Measurements from ENCODE around the gene LRP1B. TPM values are rescaled to one million over a fixed set of nuclear protein-coding genes. Genes with fewer than 3 reads are reported as not detected.

Gene LRP1B
- total and polyA plus RNA-seq, 2 donors (not counting 1 experiment from before 2014, with no cell fraction given), result not detected

DNA sequence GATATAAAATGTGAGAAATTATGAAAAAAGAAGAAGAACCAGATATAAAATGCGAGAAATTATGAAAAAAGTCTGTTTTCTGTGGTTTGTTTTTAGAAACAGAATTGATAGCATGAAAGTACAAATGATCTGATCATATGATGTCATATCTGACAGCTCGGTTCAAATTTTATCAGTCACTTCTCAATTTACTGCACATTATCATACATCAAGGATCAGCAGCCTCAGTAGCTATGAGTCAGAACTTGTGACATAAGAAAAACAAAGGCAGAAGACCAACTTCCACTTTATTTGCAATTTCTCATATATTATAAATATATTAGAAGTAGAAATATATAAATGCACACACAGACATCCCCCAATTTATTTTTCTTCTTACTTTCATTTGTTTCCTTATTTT, 634.0 kb downstream of the LRP1B start:
- WGBS (ENCODE audit: insufficient coverage), result no CpG with 5 or more reads among the region's 2 CpGs
- Mint-ChIP-seq H3K27me3 (no peaks in the 10 kb centered on the region), H3K4me1 (peaks cover 6% of the 10 kb centered on the region), H3K27ac (no peak overlapping the region), H3K4me3 (no peak overlapping the region), H3K9me3 (ENCODE audit: insufficient read depth) (no peaks in the 10 kb centered on the region)
- intact Hi-C loops (cut with micrococcal nuclease), result no loop called here
- no peaks in the 10 kb centered on the region for H3K27me3 ChIP-seq (replicated peaks in 1 of 4; ENCODE audit: control extremely low read depth in 1 of 4, control insufficient read depth in 3 of 4, insufficient read depth in 4 of 4, low read length in 3 of 4)
- ATAC-seq (ENCODE audit: low read depth) (no peak), DNase-seq (no peak)
- POLR2A ChIA-PET, result no interaction called here
- H4K20me1 ChIP-seq (ENCODE audit: control insufficient read depth, insufficient read depth, low read length, poor library complexity, severe bottlenecking), result no peaks in the 10 kb centered on the region
- no peak overlapping the region for H3K4me2 ChIP-seq (replicated peaks; ENCODE audit: low read depth, low read length, poor library complexity, severe bottlenecking)
- H3K9ac ChIP-seq (ENCODE audit: low read length), result no peak overlapping the region
- H3K9me3 ChIP-seq (ENCODE audit: control extremely low read depth in 1 of 3, control insufficient read depth in 2 of 3, insufficient read depth in 1 of 3, low read length in 2 of 3), result no peaks in the 10 kb centered on the region
- H3K4me1 ChIP-seq (ENCODE audit: control insufficient read depth in 2 of 2, insufficient read depth in 2 of 2, low read length in 2 of 2), result peaks cover 0 to 5% of the 10 kb centered on the region in 2 donors
- CTCF ChIA-PET, result no interaction called here
- H3K4me3 ChIP-seq (ENCODE audit: control extremely low read depth in 1 of 5, extremely low read depth in 1 of 5, insufficient read depth in 1 of 5, low read depth in 2 of 5, low read length in 4 of 5), result no peak overlapping the region
- H3K79me2 ChIP-seq (ENCODE audit: control insufficient read depth, insufficient read depth, low read length), result no peaks in the 10 kb centered on the region
- TF ChIP-seq, protein P1, sequence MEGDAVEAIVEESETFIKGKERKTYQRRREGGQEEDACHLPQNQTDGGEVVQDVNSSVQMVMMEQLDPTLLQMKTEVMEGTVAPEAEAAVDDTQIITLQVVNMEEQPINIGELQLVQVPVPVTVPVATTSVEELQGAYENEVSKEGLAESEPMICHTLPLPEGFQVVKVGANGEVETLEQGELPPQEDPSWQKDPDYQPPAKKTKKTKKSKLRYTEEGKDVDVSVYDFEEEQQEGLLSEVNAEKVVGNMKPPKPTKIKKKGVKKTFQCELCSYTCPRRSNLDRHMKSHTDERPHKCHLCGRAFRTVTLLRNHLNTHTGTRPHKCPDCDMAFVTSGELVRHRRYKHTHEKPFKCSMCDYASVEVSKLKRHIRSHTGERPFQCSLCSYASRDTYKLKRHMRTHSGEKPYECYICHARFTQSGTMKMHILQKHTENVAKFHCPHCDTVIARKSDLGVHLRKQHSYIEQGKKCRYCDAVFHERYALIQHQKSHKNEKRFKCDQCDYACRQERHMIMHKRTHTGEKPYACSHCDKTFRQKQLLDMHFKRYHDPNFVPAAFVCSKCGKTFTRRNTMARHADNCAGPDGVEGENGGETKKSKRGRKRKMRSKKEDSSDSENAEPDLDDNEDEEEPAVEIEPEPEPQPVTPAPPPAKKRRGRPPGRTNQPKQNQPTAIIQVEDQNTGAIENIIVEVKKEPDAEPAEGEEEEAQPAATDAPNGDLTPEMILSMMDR (IDR thresholded peaks at IDR 0.05), result no peak
- no peak for TF ChIP-seq EZH2 (IDR thresholded peaks at IDR 0.05; ENCODE audit: borderline replicate concordance, insufficient read depth, low read depth, low read length, poor library complexity, severe bottlenecking)
- no peaks in the 10 kb centered on the region for H3K36me3 ChIP-seq (replicated peaks in 1 of 2; ENCODE audit: control extremely low read depth in 1 of 2, control insufficient read depth in 1 of 2, extremely low read depth in 1 of 2, insufficient read depth in 2 of 2, low read length in 1 of 2)
- H3K27ac ChIP-seq (ENCODE audit: low read length in 2 of 2), result no peak overlapping the region
- peak overlapping the region; percentile 47 for H2AFZ ChIP-seq (ENCODE audit: insufficient read depth, low read depth, low read length, poor library complexity, severe bottlenecking)

DNA sequence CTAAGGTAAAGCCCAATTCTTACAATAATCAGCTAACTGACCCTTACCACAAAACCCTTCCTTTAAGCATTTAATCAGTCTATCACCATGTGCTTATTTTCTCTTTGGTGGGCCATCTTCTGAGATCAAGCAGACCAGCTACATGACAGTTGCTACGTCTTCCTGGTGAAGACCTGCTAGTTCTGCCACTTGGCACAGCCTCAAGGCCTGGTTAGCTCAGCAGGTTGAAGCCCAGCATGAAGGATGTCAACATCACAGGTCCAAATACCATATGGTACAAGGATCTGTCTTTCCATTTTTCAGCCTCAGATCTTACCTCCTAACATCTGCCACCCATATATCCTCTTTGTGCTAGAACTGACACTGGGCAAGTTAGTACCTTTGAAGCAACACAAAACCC, 636.9 kb downstream of the LRP1B start:
- H4K20me1 ChIP-seq (ENCODE audit: control insufficient read depth, insufficient read depth, low read length, poor library complexity, severe bottlenecking), result no peaks in the 10 kb centered on the region
- ChIA-PET POLR2A (no interaction called here), CTCF (no interaction called here)
- no peak for ATAC-seq (ENCODE audit: low read depth)
- no peak overlapping the region for H2AFZ ChIP-seq (ENCODE audit: insufficient read depth, low read depth, low read length, poor library complexity, severe bottlenecking)
- H3K4me2 ChIP-seq (replicated peaks; ENCODE audit: low read depth, low read length, poor library complexity, severe bottlenecking), result no peak overlapping the region
- H3K9me3 Mint-ChIP-seq (ENCODE audit: insufficient read depth), result no peaks in the 10 kb centered on the region
- no peaks in the 10 kb centered on the region for H3K36me3 ChIP-seq (replicated peaks in 1 of 2; ENCODE audit: control extremely low read depth in 1 of 2, control insufficient read depth in 1 of 2, extremely low read depth in 1 of 2, insufficient read depth in 2 of 2, low read length in 1 of 2)
- H3K4me1 ChIP-seq (ENCODE audit: control insufficient read depth in 2 of 2, insufficient read depth in 2 of 2, low read length in 2 of 2), result peaks cover 0 to 5% of the 10 kb centered on the region in 2 donors
- no peak for DNase-seq
- H3K27ac Mint-ChIP-seq, result no peak overlapping the region
- H3K27me3 ChIP-seq (replicated peaks in 1 of 4; ENCODE audit: control extremely low read depth in 1 of 4, control insufficient read depth in 3 of 4, insufficient read depth in 4 of 4, low read length in 3 of 4), result no peaks in the 10 kb centered on the region
- H3K4me1 Mint-ChIP-seq, result peaks cover 6% of the 10 kb centered on the region
- H3K27ac ChIP-seq (ENCODE audit: low read length in 2 of 2), result no peak overlapping the region
- TF ChIP-seq, protein P1 (IDR thresholded peaks at IDR 0.05), result no peak
- no peak for TF ChIP-seq EZH2 (IDR thresholded peaks at IDR 0.05; ENCODE audit: borderline replicate concordance, insufficient read depth, low read depth, low read length, poor library complexity, severe bottlenecking)
- no peak overlapping the region for H3K4me3 ChIP-seq (ENCODE audit: control extremely low read depth in 1 of 5, extremely low read depth in 1 of 5, insufficient read depth in 1 of 5, low read depth in 2 of 5, low read length in 4 of 5)
- intact Hi-C loops (cut with micrococcal nuclease), result no loop called here
- H3K9me3 ChIP-seq (ENCODE audit: control extremely low read depth in 1 of 3, control insufficient read depth in 2 of 3, insufficient read depth in 1 of 3, low read length in 2 of 3), result no peaks in the 10 kb centered on the region
- no peak overlapping the region for H3K4me3 Mint-ChIP-seq
- WGBS (ENCODE audit: insufficient coverage), result 100% methylated on average over 1 of the region's 1 CpG
- H3K79me2 ChIP-seq (ENCODE audit: control insufficient read depth, insufficient read depth, low read length), result no peaks in the 10 kb centered on the region
- no peaks in the 10 kb centered on the region for H3K27me3 Mint-ChIP-seq
- H3K9ac ChIP-seq (ENCODE audit: low read length), result no peak overlapping the region
